T-helper 2 cell treated with Interferon-gamma antibody and Interleukin-4, amounts not matched to agents 100 ng/mL and 5 ng/mL, for 36 hours (primary cell): ENCODE data around the gene RPP21. TPM values are rescaled to one million over a fixed set of nuclear protein-coding genes. Genes with fewer than 3 reads are reported as not detected.
"Not testable (repeated sequence)": the region's sequence is repeated elsewhere in the genome, so short reads cannot be mapped to it uniquely, and the experiment has no call there.

ENCODE experiments used
- intact Hi-C: fragments of 100-400 bp; cut with micrococcal nuclease; formaldehyde crosslinking; loops from one replicate; pipeline ENCODE4 v1.15.1; 2023
- total RNA-seq: library from RNA; stranded (reverse); gene quantifications from 2 replicates; pipeline ENCODE4 v1.2.3, GENCODE V29; 2022

Gene RPP21
- total RNA-seq, 1 donor from 2014 or later: 37.2 TPM

- intact Hi-C loops: no loop called here
These were observed 19.6 kb downstream of the RPP21 start for GRCh38 chr6:30364591-30364990.

GRCh38 chr6:30369280-30369679 lies 24.3 kb downstream of the RPP21 start:
- intact Hi-C loops: not testable (repeated sequence)

GRCh38 chr6:30378290-30378937 lies 33.5 kb downstream of the RPP21 start:
- intact Hi-C loops: no loop called here

- intact Hi-C loops: no loop called here
These were observed 35.5 kb downstream of the RPP21 start for GRCh38 chr6:30380464-30380863.

GRCh38 chr6:30386166-30386565 lies 41.2 kb downstream of the RPP21 start:
- intact Hi-C loops: no loop called here

GRCh38 chr6:30391240-30391639 lies 46.3 kb downstream of the RPP21 start:
- intact Hi-C loops: no loop called here

GRCh38 chr6:30394139-30394538 lies 49.2 kb downstream of the RPP21 start:
- intact Hi-C loops: no loop called here

Other genes starting within 250 kb of the RPP21 start
- gene TRIM31, start 232.1 kb upstream of the RPP21 start, total RNA-seq: not detected in 2 replicates
- gene TRIM40, start 209.0 kb upstream of the RPP21 start, total RNA-seq: not detected in 2 replicates
- gene TRIM10, start 183.9 kb upstream of the RPP21 start, total RNA-seq: 0.05 TPM in 1 of 2 replicates, not detected in the other
- 0.25 TPM in 1 of 2 replicates, not detected in the other for gene TRIM15, start 181.6 kb upstream of the RPP21 start, total RNA-seq
- gene TRIM26, start 131.8 kb upstream of the RPP21 start, total RNA-seq: 70.8 and 71.7 TPM in 2 replicates
- 11.2 and 11.6 TPM in 2 replicates for gene TRIM39, start 18.2 kb upstream of the RPP21 start, total RNA-seq
- gene HLA-E, start 144.4 kb downstream of the RPP21 start, total RNA-seq: 483 and 485 TPM in 2 replicates
- gene GNL1, start 211.3 kb downstream of the RPP21 start, total RNA-seq: 55.7 and 56.1 TPM in 2 replicates
- gene PRR3, start 212.1 kb downstream of the RPP21 start, total RNA-seq: 23.3 and 24.6 TPM in 2 replicates
- 80.3 and 85.2 TPM in 2 replicates for gene ABCF1, start 226.3 kb downstream of the RPP21 start, total RNA-seq